ENCODE results near the gene CHERP. TPM values are rescaled to one million over a fixed set of nuclear protein-coding genes. Genes with fewer than 3 reads are reported as not detected.

The CHERP gene
- total RNA-seq, 1 experiment from 2014 or later: 5.9 TPM

GRCh38 chr19:16531380-16531669, 10.9 kb downstream of the CHERP start:
- Histone ChIP-seq H3K4me1 (ENCODE audit: low read length) (no peaks in the 10 kb centered on the region), H3K9me3 (ENCODE audit: low read length) (no peaks in the 10 kb centered on the region), H3K36me3 (ENCODE audit: insufficient read depth, low read length) (peaks cover 23% of the 10 kb centered on the region), H2AFZ (ENCODE audit: low read length) (no peak overlapping the region), H4K20me1 (ENCODE audit: insufficient read depth, low read depth, low read length) (peaks cover 32% of the 10 kb centered on the region), H3K27me3 (ENCODE audit: low read length) (no peaks in the 10 kb centered on the region), H3K4me3 (ENCODE audit: low read length) (no peak overlapping the region), H3K4me2 (ENCODE audit: low read depth, low read length, poor library complexity, severe bottlenecking) (no peak overlapping the region), H3K9me2 (replicated peaks; ENCODE audit: insufficient read depth, low read length) (no peaks in the 10 kb centered on the region), H3K79me2 (ENCODE audit: low read length) (peaks cover 15% of the 10 kb centered on the region), H3K9ac (ENCODE audit: low read length) (no peak overlapping the region), H3K27ac (ENCODE audit: low read length) (no peak overlapping the region)
- no peak for DNase-seq

GRCh38 chr19:16530540-16531379, 11.5 kb downstream of the CHERP start:
- Histone ChIP-seq H3K4me1 (ENCODE audit: low read length) (no peaks in the 10 kb centered on the region), H2AFZ (ENCODE audit: low read length) (no peak overlapping the region), H3K9ac (ENCODE audit: low read length) (no peak overlapping the region), H3K27me3 (ENCODE audit: low read length) (no peaks in the 10 kb centered on the region), H3K9me2 (replicated peaks; ENCODE audit: insufficient read depth, low read length) (no peaks in the 10 kb centered on the region), H4K20me1 (ENCODE audit: insufficient read depth, low read depth, low read length) (peaks cover 26% of the 10 kb centered on the region), H3K9me3 (ENCODE audit: low read length) (no peaks in the 10 kb centered on the region), H3K79me2 (ENCODE audit: low read length) (peaks cover 10% of the 10 kb centered on the region), H3K36me3 (ENCODE audit: insufficient read depth, low read length) (peaks cover 25% of the 10 kb centered on the region), H3K4me2 (ENCODE audit: low read depth, low read length, poor library complexity, severe bottlenecking) (no peak overlapping the region), H3K27ac (ENCODE audit: low read length) (no peak overlapping the region), H3K4me3 (ENCODE audit: low read length) (no peak overlapping the region)
- DNase-seq: no peak

- Histone ChIP-seq H3K79me2 (ENCODE audit: low read length) (peaks cover 8% of the 10 kb centered on the region; the same call in 1 of the 2 replicates), H3K4me1 (ENCODE audit: low read length) (no peaks in the 10 kb centered on the region), H3K27ac (ENCODE audit: low read length) (no peak overlapping the region), H3K27me3 (ENCODE audit: low read length) (no peaks in the 10 kb centered on the region), H2AFZ (ENCODE audit: low read length) (no peak overlapping the region), H3K4me2 (ENCODE audit: low read depth, low read length, poor library complexity, severe bottlenecking) (no peak overlapping the region), H3K9me3 (ENCODE audit: low read length) (no peaks in the 10 kb centered on the region), H3K9ac (ENCODE audit: low read length) (no peak overlapping the region), H3K9me2 (replicated peaks; ENCODE audit: insufficient read depth, low read length) (no peaks in the 10 kb centered on the region), H3K4me3 (ENCODE audit: low read length) (no peak overlapping the region), H3K36me3 (ENCODE audit: insufficient read depth, low read length) (peaks cover 26% of the 10 kb centered on the region), H4K20me1 (ENCODE audit: insufficient read depth, low read depth, low read length) (peaks cover 15% of the 10 kb centered on the region; the same call in 1 of the 2 replicates)
- DNase-seq: no peak
Measured at GRCh38 chr19:16529466-16530144, 12.6 kb downstream of the CHERP start.

GRCh38 chr19:16527971-16528521, 14.2 kb downstream of the CHERP start:
- H3K9me3 ChIP-seq (ENCODE audit: low read length): no peaks in the 10 kb centered on the region
- no peak overlapping the region for H2AFZ ChIP-seq (ENCODE audit: low read length)
- H3K4me1 ChIP-seq (ENCODE audit: low read length): no peaks in the 10 kb centered on the region
- H4K20me1 ChIP-seq (ENCODE audit: insufficient read depth, low read depth, low read length): peaks cover 22% of the 10 kb centered on the region; the same call in 1 of the 2 replicates
- peak; percentile 75 for DNase-seq
- no peaks in the 10 kb centered on the region for H3K9me2 ChIP-seq (replicated peaks; ENCODE audit: insufficient read depth, low read length)
- no peak overlapping the region for H3K4me2 ChIP-seq (ENCODE audit: low read depth, low read length, poor library complexity, severe bottlenecking)
- no peaks in the 10 kb centered on the region for H3K27me3 ChIP-seq (ENCODE audit: low read length)
- peaks cover 34% of the 10 kb centered on the region for H3K36me3 ChIP-seq (ENCODE audit: insufficient read depth, low read length)
- no peak overlapping the region for H3K4me3 ChIP-seq (ENCODE audit: low read length)
- peaks cover 8% of the 10 kb centered on the region; the same call in 1 of the 2 replicates for H3K79me2 ChIP-seq (ENCODE audit: low read length)
- no peak overlapping the region for H3K9ac ChIP-seq (ENCODE audit: low read length)
- no peak overlapping the region for H3K27ac ChIP-seq (ENCODE audit: low read length)

GRCh38 chr19:16527334-16527935, 14.8 kb downstream of the CHERP start:
- no peak for DNase-seq
- no peaks in the 10 kb centered on the region for H3K27me3 ChIP-seq (ENCODE audit: low read length)
- no peak overlapping the region for H2AFZ ChIP-seq (ENCODE audit: low read length)

GRCh38 chr19:16525751-16526481, 16.3 kb downstream of the CHERP start:
- H3K79me2 ChIP-seq (ENCODE audit: low read length): peaks cover 8% of the 10 kb centered on the region; the same call in 1 of the 2 replicates
- H3K9me2 ChIP-seq (replicated peaks; ENCODE audit: insufficient read depth, low read length): no peaks in the 10 kb centered on the region
- H4K20me1 ChIP-seq (ENCODE audit: insufficient read depth, low read depth, low read length): peaks cover 25% of the 10 kb centered on the region
- H3K4me3 ChIP-seq (ENCODE audit: low read length): no peak overlapping the region
- H2AFZ ChIP-seq (ENCODE audit: low read length): no peak overlapping the region
- H3K9ac ChIP-seq (ENCODE audit: low read length): no peak overlapping the region
- H3K27me3 ChIP-seq (ENCODE audit: low read length): no peaks in the 10 kb centered on the region
- no peak overlapping the region for H3K27ac ChIP-seq (ENCODE audit: low read length)
- H3K36me3 ChIP-seq (ENCODE audit: insufficient read depth, low read length): peaks cover 43% of the 10 kb centered on the region
- H3K4me2 ChIP-seq (ENCODE audit: low read depth, low read length, poor library complexity, severe bottlenecking): no peak overlapping the region
- no peaks in the 10 kb centered on the region for H3K9me3 ChIP-seq (ENCODE audit: low read length)
- no peaks in the 10 kb centered on the region for H3K4me1 ChIP-seq (ENCODE audit: low read length)
- DNase-seq: no peak

More at GRCh38 chr19:16527334-16527935, 14.8 kb downstream of the CHERP start:
- H3K4me2 ChIP-seq (ENCODE audit: low read depth, low read length, poor library complexity, severe bottlenecking): no peak overlapping the region
- no peak overlapping the region for H3K9ac ChIP-seq (ENCODE audit: low read length)
- H3K79me2 ChIP-seq (ENCODE audit: low read length): peaks cover 8% of the 10 kb centered on the region; the same call in 1 of the 2 replicates
- no peaks in the 10 kb centered on the region for H3K9me2 ChIP-seq (replicated peaks; ENCODE audit: insufficient read depth, low read length)
- H3K27ac ChIP-seq (ENCODE audit: low read length): no peak overlapping the region
- no peak overlapping the region for H3K4me3 ChIP-seq (ENCODE audit: low read length)
- peaks cover 39% of the 10 kb centered on the region for H3K36me3 ChIP-seq (ENCODE audit: insufficient read depth, low read length)
- no peaks in the 10 kb centered on the region for H3K9me3 ChIP-seq (ENCODE audit: low read length)
- H3K4me1 ChIP-seq (ENCODE audit: low read length): no peaks in the 10 kb centered on the region
- H4K20me1 ChIP-seq (ENCODE audit: insufficient read depth, low read depth, low read length): peaks cover 27% of the 10 kb centered on the region

- H3K36me3 ChIP-seq (ENCODE audit: insufficient read depth, low read length): peaks cover 43% of the 10 kb centered on the region
- peaks cover 31% of the 10 kb centered on the region for H4K20me1 ChIP-seq (ENCODE audit: insufficient read depth, low read depth, low read length)
- H2AFZ ChIP-seq (ENCODE audit: low read length): no peak overlapping the region
- H3K9me3 ChIP-seq (ENCODE audit: low read length): no peaks in the 10 kb centered on the region
- no peak overlapping the region for H3K9ac ChIP-seq (ENCODE audit: low read length)
- H3K9me2 ChIP-seq (replicated peaks; ENCODE audit: insufficient read depth, low read length): no peaks in the 10 kb centered on the region
- H3K79me2 ChIP-seq (ENCODE audit: low read length): peaks cover 8% of the 10 kb centered on the region; the same call in 1 of the 2 replicates
- H3K27ac ChIP-seq (ENCODE audit: low read length): no peak overlapping the region
- no peaks in the 10 kb centered on the region for H3K27me3 ChIP-seq (ENCODE audit: low read length)
- no peak for DNase-seq
- no peak overlapping the region for H3K4me3 ChIP-seq (ENCODE audit: low read length)
- no peak overlapping the region for H3K4me2 ChIP-seq (ENCODE audit: low read depth, low read length, poor library complexity, severe bottlenecking)
- no peaks in the 10 kb centered on the region for H3K4me1 ChIP-seq (ENCODE audit: low read length)
Measured at GRCh38 chr19:16524991-16525734, 17.1 kb downstream of the CHERP start.
